Hypothalamus (tissue), 51 donors: ENCODE data around the gene EXOC3.
A peak's percentile ranks its signal among the peaks of the same experiment; 100 is the strongest.
"Not testable (repeated sequence)": the region's sequence is repeated elsewhere in the genome, so short reads cannot be mapped to it uniquely, and the experiment has no call there.

ENCODE experiments used
- DNase-seq, 51 donors: peaks; one replicate each; lab custom pipeline; 2025; lab: John Stamatoyannopoulos, UW

The EXOC3 gene

DNA sequence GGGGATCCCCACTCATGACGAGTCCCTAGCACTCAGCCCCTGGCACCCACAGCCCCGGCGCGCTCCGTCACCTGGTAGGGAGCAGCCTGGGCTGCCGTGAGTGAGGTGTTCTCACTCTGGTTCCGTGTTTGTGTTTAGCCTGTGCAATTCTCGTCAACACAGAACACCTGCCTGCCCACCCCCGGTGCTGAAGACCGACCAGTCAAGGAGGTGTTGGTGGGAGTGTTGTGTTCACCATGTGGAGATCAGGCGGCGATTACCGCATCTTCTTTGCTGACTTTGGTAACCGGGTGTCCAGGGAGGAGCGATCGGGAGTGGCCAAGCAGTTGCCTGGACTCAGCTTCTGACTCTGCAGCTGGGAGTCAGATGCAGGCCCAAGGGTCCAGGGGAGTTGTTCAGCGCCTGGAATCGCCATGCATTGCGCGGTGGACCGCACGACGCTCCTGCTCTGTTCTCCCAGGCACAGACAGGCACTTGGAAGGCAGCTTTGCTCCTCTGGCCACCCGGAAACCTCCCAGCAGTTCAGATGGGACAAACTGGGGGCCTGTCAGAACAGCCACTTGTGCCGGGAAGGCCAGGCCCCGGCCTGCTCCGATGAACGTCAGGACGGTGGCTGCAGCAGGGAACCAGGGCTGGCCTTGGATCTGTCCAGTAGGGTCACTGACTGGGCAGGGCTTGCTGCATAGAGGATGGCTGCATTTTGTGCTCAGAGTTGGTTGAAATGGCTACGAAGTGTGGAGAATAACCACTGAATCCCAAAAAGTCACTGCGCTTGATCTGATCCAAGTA is 28.2 kb downstream of the EXOC3 start:
- DNase-seq = no peak

- no peak for DNase-seq
These were observed 28.7 kb downstream of the EXOC3 start for GRCh38 chr5:471750-472058.

DNA sequence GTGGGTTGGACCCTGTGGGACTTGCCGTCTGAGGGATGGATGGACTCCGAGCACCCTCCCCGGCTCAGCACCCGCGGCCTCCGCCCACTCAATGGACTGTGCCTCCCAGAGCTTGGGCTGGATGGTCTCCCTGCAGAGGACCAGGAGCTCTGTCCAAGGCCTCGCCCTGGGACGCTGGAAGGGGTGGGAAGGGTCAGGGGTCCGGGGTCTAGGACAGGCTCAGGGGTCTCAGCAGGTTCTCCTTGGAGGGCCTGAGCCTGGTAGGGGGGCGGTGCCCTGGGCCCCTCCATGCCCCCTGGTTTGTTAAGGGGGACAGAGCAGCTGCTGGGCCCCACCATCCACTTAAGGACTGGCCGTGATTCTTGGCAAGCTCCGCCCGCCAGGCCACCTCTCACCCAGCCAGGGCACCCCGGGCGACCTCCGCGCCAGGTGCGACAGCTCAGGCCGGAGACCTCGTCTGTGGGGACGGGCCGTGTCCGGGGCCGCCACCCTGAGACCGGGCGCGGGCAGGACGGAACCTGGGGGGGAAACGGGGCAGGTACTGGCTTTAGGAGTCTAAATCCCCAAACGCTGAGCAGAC is 29.2 kb downstream of the EXOC3 start:
- peak in 8 of 51 donors; percentile 9 to 59 (median 28) for DNase-seq

GRCh38 chr5:472656-473550 is 29.9 kb downstream of the EXOC3 start:
- peak in 50 of 51 donors; percentile 37 to 91 (median 76) for DNase-seq

DNA sequence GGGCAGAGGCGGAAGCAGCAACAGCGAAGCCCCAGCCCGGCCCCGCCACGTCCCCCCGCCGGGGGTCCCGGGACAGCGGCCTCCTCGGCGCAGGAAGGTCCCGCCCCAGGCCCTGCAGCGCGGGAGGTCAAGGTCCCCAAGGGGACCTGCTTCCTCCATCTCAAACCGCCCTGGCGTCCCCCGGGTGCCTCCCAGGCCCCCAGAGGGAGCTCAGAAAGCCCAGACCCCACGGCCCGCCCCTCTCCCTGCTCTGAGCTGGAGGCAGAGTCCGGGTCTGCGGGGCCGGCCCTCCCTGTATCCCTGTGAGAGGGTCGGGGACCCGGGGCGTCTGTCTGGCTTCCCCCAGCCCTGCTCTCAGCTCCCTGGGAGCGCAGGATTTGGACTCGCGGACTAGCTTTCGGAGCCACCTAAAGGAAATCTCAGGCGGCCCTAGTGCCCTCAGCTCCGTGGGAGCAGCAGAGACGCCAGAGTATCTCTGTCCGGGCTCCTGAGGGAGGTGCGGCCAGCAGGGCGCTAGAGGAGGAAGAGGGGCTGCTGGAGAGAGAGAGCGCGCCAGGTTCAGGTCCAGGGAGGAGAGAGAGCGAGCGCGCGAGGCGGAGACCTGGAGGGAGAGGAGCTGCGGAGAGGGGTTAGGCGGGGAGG is 30.7 kb downstream of the EXOC3 start:
- DNase-seq = peak in 10 of 51 donors; percentile 11 to 61 (median 35)

- not testable (repeated sequence) for DNase-seq
These were observed 31.4 kb downstream of the EXOC3 start for GRCh38 chr5:474232-474839.

- no peak for DNase-seq
These were observed 32.1 kb downstream of the EXOC3 start for GRCh38 chr5:474840-475661.

- no peak for DNase-seq
These were observed 32.7 kb downstream of the EXOC3 start for GRCh38 chr5:475704-476101.

DNA sequence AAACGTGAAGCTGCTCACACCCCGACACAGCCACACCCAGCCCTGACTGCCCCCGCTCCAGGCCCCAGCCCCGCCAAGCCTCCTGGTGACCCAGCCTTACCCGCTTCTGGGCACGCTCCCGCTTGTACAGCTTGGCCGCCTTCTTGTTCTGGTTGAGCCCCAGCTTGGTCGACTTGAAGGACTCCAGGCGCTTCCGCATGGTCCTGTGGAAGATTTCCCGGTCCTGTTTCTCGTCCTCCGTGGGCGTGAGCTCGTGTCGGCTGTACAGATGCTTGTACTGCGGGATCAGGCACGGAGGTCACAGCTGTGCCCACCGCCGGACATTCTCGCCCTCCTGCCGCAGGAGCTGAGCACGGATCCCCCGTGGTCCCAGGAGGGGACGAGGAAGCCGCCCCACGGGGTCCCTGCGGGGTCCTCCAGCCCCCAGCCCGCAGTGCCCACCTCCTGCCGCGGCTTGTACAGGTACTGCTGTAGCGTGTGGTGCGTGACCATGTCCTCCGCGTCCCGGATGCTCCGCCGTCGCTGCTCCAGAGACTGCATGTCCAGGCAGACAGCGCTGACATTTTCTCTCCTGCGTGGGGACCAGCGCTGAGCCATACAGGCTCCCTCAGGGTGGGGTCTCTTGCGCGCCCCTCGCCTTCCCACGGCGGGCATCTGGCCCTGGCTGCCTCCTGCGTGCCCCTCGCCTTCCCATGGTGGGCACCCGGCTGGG is 33.3 kb downstream of the EXOC3 start:
- no peak for DNase-seq

GRCh38 chr5:476814-477175 is 33.8 kb downstream of the EXOC3 start:
- no peak for DNase-seq

GRCh38 chr5:477247-477646 is 34.3 kb downstream of the EXOC3 start:
- no peak for DNase-seq

- DNase-seq = no peak
These were observed 34.9 kb downstream of the EXOC3 start for GRCh38 chr5:477871-478270.

GRCh38 chr5:478369-478981 is 35.5 kb downstream of the EXOC3 start:
- DNase-seq = no peak

GRCh38 chr5:478982-479535 is 36.1 kb downstream of the EXOC3 start:
- no peak for DNase-seq

GRCh38 chr5:479566-480319 is 36.8 kb downstream of the EXOC3 start:
- DNase-seq = no peak

- no peak for DNase-seq
These were observed 38.4 kb downstream of the EXOC3 start for GRCh38 chr5:481347-481746.

DNA sequence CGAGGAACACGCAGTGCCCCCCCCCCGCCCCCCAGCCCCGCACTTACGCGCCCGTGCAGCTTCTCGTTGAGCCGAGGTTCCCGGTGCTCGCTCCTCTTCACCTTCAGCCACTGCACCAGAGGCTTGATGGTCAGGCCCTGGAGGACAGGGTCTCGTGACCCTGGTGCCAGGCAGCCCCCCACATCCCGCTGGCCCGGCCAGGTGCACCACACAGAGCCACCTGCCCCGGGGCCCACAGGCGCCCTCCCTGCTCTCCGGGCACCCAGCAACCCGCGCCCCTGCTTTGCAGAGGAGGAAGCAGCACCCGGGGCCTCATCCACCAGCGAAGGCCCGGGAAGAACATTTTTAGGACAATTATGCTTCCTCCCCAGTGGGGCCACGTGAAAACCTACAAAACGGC is 39.0 kb downstream of the EXOC3 start:
- DNase-seq = no peak

- no peak for DNase-seq
These were observed 39.5 kb downstream of the EXOC3 start for GRCh38 chr5:482506-482905.
